GM12864 (cell line): ENCODE data around the gene TRAPPC2L.

Source experiments
- DNase-seq: peaks from one replicate; pipeline ENCODE4 v3.0.0-alpha.2; 2011; ENCODE audit warnings: low read depth
- H3K4me3 ChIP-seq: 2 replicates; pipeline ENCODE4 v1.5.1; 2011; ENCODE audit warnings: mild to moderate bottlenecking, low read depth, low read length, control low read depth
- TF ChIP-seq, protein P1 (sequence below): IDR thresholded peaks from 2 replicates; pipeline ENCODE4 v1.5.1; 2011; ENCODE audit warnings: low read depth, mild to moderate bottlenecking, moderate library complexity, low read length, control low read depth, inconsistent platforms; ENCODE audit errors: missing control alignments

The TRAPPC2L gene

GRCh38 chr16:88826070-88826840 is 30.7 kb upstream of the TRAPPC2L start:
- TF ChIP-seq, protein P1, sequence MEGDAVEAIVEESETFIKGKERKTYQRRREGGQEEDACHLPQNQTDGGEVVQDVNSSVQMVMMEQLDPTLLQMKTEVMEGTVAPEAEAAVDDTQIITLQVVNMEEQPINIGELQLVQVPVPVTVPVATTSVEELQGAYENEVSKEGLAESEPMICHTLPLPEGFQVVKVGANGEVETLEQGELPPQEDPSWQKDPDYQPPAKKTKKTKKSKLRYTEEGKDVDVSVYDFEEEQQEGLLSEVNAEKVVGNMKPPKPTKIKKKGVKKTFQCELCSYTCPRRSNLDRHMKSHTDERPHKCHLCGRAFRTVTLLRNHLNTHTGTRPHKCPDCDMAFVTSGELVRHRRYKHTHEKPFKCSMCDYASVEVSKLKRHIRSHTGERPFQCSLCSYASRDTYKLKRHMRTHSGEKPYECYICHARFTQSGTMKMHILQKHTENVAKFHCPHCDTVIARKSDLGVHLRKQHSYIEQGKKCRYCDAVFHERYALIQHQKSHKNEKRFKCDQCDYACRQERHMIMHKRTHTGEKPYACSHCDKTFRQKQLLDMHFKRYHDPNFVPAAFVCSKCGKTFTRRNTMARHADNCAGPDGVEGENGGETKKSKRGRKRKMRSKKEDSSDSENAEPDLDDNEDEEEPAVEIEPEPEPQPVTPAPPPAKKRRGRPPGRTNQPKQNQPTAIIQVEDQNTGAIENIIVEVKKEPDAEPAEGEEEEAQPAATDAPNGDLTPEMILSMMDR: no peak
- no peak for DNase-seq
- no peak overlapping the region for H3K4me3 ChIP-seq

- DNase-seq: no peak
- TF ChIP-seq, protein P1: no peak
- H3K4me3 ChIP-seq: no peak overlapping the region
Observed at GRCh38 chr16:88827727-88828126, 29.2 kb upstream of the TRAPPC2L start.

DNA sequence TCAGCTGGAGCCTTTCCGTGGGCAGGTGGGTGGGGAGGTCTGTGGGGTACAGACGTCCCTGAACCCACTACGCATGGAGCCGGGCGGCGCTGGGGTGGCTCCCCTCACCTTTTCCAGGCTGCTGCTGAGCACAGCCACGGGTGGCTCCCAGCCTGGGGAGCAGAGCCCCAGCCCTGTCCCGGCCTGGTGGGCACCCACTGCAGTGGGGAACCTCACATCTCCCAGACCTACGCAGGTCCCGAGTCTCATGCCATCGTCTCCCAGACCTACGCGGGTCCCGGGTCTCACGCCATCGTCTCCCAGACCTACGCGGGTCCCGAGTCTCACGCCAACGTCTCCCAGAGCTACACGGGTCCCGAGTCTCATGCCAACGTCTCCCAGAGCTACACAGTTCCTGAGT is 28.2 kb upstream of the TRAPPC2L start:
- no peak for DNase-seq
- H3K4me3 ChIP-seq: no peak overlapping the region
- TF ChIP-seq, protein P1: no peak

- no peak for DNase-seq
- TF ChIP-seq, protein P1: no peak
- H3K4me3 ChIP-seq: no peak overlapping the region
Observed at GRCh38 chr16:88830258-88830657, 26.7 kb upstream of the TRAPPC2L start.

- no peak overlapping the region for H3K4me3 ChIP-seq
- no peak for DNase-seq
- TF ChIP-seq, protein P1: no peak
Observed at GRCh38 chr16:88830783-88831182, 26.1 kb upstream of the TRAPPC2L start.

DNA sequence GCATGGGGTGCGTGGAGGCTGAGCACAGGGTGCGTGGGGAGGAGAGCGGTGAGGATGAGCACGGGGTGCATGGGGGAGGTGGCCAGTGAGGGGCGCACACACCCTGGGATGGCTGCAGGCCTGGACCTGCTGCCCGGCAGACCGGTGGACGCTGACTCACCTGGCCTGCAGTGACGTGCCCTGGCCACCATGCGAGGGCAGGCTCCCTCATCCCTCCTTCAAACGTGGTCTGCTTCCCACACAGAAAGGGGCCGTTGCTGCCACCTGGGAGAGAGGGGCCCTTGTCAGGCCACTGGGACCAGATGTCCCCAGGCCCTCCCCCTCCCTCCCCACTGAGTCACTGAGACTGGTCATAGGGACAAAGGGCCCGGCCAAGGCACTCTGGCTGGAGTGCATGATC is 25.1 kb upstream of the TRAPPC2L start:
- no peak for DNase-seq
- no peak overlapping the region for H3K4me3 ChIP-seq
- TF ChIP-seq, protein P1: no peak

GRCh38 chr16:88833086-88833485 is 23.8 kb upstream of the TRAPPC2L start:
- no peak overlapping the region for H3K4me3 ChIP-seq
- DNase-seq: no peak
- TF ChIP-seq, protein P1: no peak
